HepG2 (cell line): Measurements from ENCODE around the gene PTCRA. TPM values are rescaled to one million over a fixed set of nuclear protein-coding genes. Genes with fewer than 3 reads are reported as not detected.
A peak's percentile ranks its signal among the peaks of the same experiment; 100 is the strongest.

Experiments
- AGO1 ChIP-seq: fragments of 200-400 bp; formaldehyde crosslinking; IDR thresholded peaks from 2 replicates; pipeline ENCODE4 v1.6.1; 2017; ENCODE audit warnings: mild to moderate bottlenecking, low read depth, low read length, moderate library complexity; ENCODE audit not compliant: poor library complexity, severe bottlenecking
- DRAP1 ChIP-seq: IDR thresholded peaks from 2 replicates; pipeline ENCODE4 v1.6.1; 2016; ENCODE audit warnings: missing genetic modification reagents, missing compliant biosample characterization
- FOXK2 ChIP-seq: fragments of 450-650 bp; IDR thresholded peaks from 2 replicates; pipeline ENCODE4 v1.6.1; 2016
- HNRNPLL ChIP-seq: fragments of 200-400 bp; formaldehyde crosslinking; IDR thresholded peaks from 2 replicates; pipeline ENCODE4 v1.6.1; 2017; ENCODE audit warnings: mild to moderate bottlenecking, low read depth, low read length; ENCODE audit not compliant: poor library complexity, severe bottlenecking
- IRF2 ChIP-seq: IDR thresholded peaks from 2 replicates; pipeline ENCODE4 v1.6.1; 2018; ENCODE audit warnings: missing genetic modification reagents, missing compliant biosample characterization
- KDM2A ChIP-seq: sonication (generic); formaldehyde crosslinking; IDR thresholded peaks from 2 replicates; pipeline ENCODE4 v1.4.0; 2020; ENCODE audit warnings: low read depth, missing genetic modification reagents, borderline replicate concordance
- KDM3A ChIP-seq: IDR thresholded peaks from 2 replicates; pipeline ENCODE4 v1.6.1; 2018; ENCODE audit warnings: low read depth, missing compliant biosample characterization
- KMT2A ChIP-seq: sonication (generic); formaldehyde crosslinking; IDR thresholded peaks from 2 replicates; pipeline ENCODE4 v1.4.0; 2020; ENCODE audit warnings: missing genetic modification reagents
- NCOA2 ChIP-seq: sonication (generic); formaldehyde crosslinking; IDR thresholded peaks from 2 replicates; pipeline ENCODE4 v1.8.0; 2022; ENCODE audit warnings: inconsistent platforms
- RFXAP ChIP-seq: sonication (generic); formaldehyde crosslinking; IDR thresholded peaks from 2 replicates; pipeline ENCODE4 v1.4.0; 2020; ENCODE audit warnings: missing genetic modification reagents, borderline replicate concordance
- SMARCE1 ChIP-seq: fragments of 450-650 bp; IDR thresholded peaks from 2 replicates; pipeline ENCODE4 v1.6.1; 2017; ENCODE audit warnings: borderline replicate concordance
- SNAI1 ChIP-seq: sonication (generic); formaldehyde crosslinking; IDR thresholded peaks from 2 replicates; pipeline ENCODE4 v1.5.0; 2020; ENCODE audit warnings: mild to moderate bottlenecking, missing genetic modification reagents, borderline replicate concordance
- THAP9 ChIP-seq: sonication (generic); formaldehyde crosslinking; IDR thresholded peaks from 2 replicates; pipeline ENCODE4; 2020; ENCODE audit warnings: missing genetic modification reagents, mild to moderate bottlenecking, borderline replicate concordance
- TOE1 ChIP-seq: sonication (generic); formaldehyde crosslinking; IDR thresholded peaks from 2 replicates; pipeline ENCODE4 v1.4.0; 2020; ENCODE audit warnings: mild to moderate bottlenecking, missing genetic modification reagents
- YEATS2 ChIP-seq: sonication (generic); formaldehyde crosslinking; IDR thresholded peaks from 2 replicates; pipeline ENCODE4 v1.4.0; 2020; ENCODE audit warnings: missing genetic modification reagents, borderline replicate concordance
- ZHX1 ChIP-seq: sonication (generic); formaldehyde crosslinking; IDR thresholded peaks from 2 replicates; pipeline ENCODE4 v1.8.1; 2022; ENCODE audit warnings: low read depth, mild to moderate bottlenecking, missing genetic modification reagents
- ZNF281 ChIP-seq: sonication (generic); formaldehyde crosslinking; IDR thresholded peaks from 2 replicates; pipeline ENCODE4 v1.4.0; 2020; ENCODE audit warnings: missing genetic modification reagents, borderline replicate concordance
- ZNF512B ChIP-seq: sonication (generic); formaldehyde crosslinking; IDR thresholded peaks from 2 replicates; pipeline ENCODE4 v1.5.1; 2020; ENCODE audit warnings: missing genetic modification reagents, mild to moderate bottlenecking, borderline replicate concordance
- polyA plus RNA-seq, 8 experiments: library from polyadenylated mRNA; depleted of rRNA in 3 of 8; stranded (reverse) in 7 of 8; unstranded in 1 of 8; fragments of >200 nt; fragmentation: Illumina TruSeq in 4 of 8; extraction: Trizol in 4 of 8; gene quantifications; 2 replicates each; pipeline versions ENCODE4 v1.2.1 to v1.2.3, GENCODE V29; 2011 to 2016; ENCODE audit warnings: low read depth in 4 of 8, missing spikeins in 1 of 8, mixed read lengths in 1 of 8; ENCODE audit not compliant: insufficient read depth in 1 of 8
- total RNA-seq, 5 experiments: library from RNA; depleted of rRNA; stranded (reverse); fragments of >200 nt; fragmentation: Illumina TruSeq; extraction: Trizol; gene quantifications; 2 replicates each; pipeline ENCODE4 v1.2.3, GENCODE V29; 2016; ENCODE audit warnings: low read depth in 1 of 5

Gene PTCRA
- total and polyA plus RNA-seq, 2 of the 13 experiments (the other 11 are each of a cell fraction or from before 2014, with no cell fraction given) = not detected

GRCh38 chr6:42901538-42901957, 14.3 kb upstream of the PTCRA start (continued):
- no peak for TF ChIP-seq TOE1 (CRISPR knock-in tag)
- TF ChIP-seq HNRNPLL = no peak
- peak; percentile 82 for TF ChIP-seq IRF2 (CRISPR knock-in tag)
- no peak for TF ChIP-seq SNAI1 (CRISPR knock-in tag)
- TF ChIP-seq YEATS2 = 0 out of 2 replicates have a peak, but pooled peaks have one; percentile 18
- TF ChIP-seq KDM3A (CRISPR knock-in tag) = peak; percentile 73; the same call in 1 of the 2 replicates
- TF ChIP-seq RFXAP = peak; percentile 24; the same call in 1 of the 2 replicates
- TF ChIP-seq NCOA2 = 0 out of 2 replicates have a peak, but pooled peaks have one; percentile 19
- peak; percentile 67 for TF ChIP-seq FOXK2
- TF ChIP-seq ZNF512B (CRISPR knock-in tag) = peak; percentile 82; the same call in 1 of the 2 replicates
- TF ChIP-seq KDM2A = peak; percentile 89
- TF ChIP-seq ZNF281 (CRISPR knock-in tag) = no peak
- no peak for TF ChIP-seq ZHX1
- no peak for TF ChIP-seq SMARCE1
- TF ChIP-seq AGO1 = no peak
- peak; percentile 47 for TF ChIP-seq KMT2A (CRISPR knock-in tag)
- peak; percentile 56 for TF ChIP-seq DRAP1 (CRISPR knock-in tag)
- TF ChIP-seq THAP9 (CRISPR knock-in tag) = no peak
